Gastroesophageal sphincter (tissue), 4 donors: Measurements from ENCODE around the gene DIRAS1. TPM values are rescaled to one million over a fixed set of nuclear protein-coding genes. Genes with fewer than 3 reads are reported as not detected.
A peak's percentile ranks its signal among the peaks of the same experiment; 100 is the strongest.
"Not testable (repeated sequence)": the region's sequence is repeated elsewhere in the genome, so short reads cannot be mapped to it uniquely, and the experiment has no call there.

ENCODE experiments used
- ATAC-seq: fragments of 150-250 bp; one replicate; pipeline ENCODE4 v1.9.1; 2016; ENCODE audit warnings: mild to moderate bottlenecking, moderate library complexity
- H3K27ac ChIP-seq, 4 donors: fragments of 200-600 bp; sonication (generic) in 3 of 4; 1 replicate in 3 of 4; 2 replicates in 1 of 4; pipeline ENCODE4 v1.5.1; 2016 to 2019
- H3K27me3 ChIP-seq: fragments of 200-600 bp; sonication (generic); one replicate; pipeline ENCODE4 v1.5.1; 2019
- H3K36me3 ChIP-seq, 2 donors: fragments of 200-600 bp; sonication (generic); one replicate each; pipeline ENCODE4 v1.5.1; 2019; ENCODE audit warnings: control low read depth in 1 of 2
- H3K4me1 ChIP-seq, 3 donors: fragments of 200-600 bp; sonication (generic); 1 replicate in 2 of 3; 2 replicates in 1 of 3; pipeline ENCODE4 v1.5.1; 2016 to 2019; ENCODE audit warnings: control low read depth in 2 of 3
- H3K4me3 ChIP-seq, 2 donors: fragments of 200-600 bp; sonication (generic); one replicate each; pipeline ENCODE4 v1.5.1; 2019; ENCODE audit warnings: mild to moderate bottlenecking in 1 of 2, moderate library complexity in 1 of 2
- H3K9me3 ChIP-seq, 3 donors: fragments of 200-600 bp; sonication (generic); one replicate each; pipeline ENCODE4 v1.5.1; 2017 to 2019; ENCODE audit warnings: control low read depth in 2 of 3
- EP300 ChIP-seq: sonication (generic); formaldehyde crosslinking; IDR thresholded peaks from one replicate; pipeline ENCODE4 v1.6.1; 2017; ENCODE audit warnings: antibody characterized with exemption, mild to moderate bottlenecking
- POLR2A ChIP-seq, 2 donors: fragments of 450-650 bp; IDR thresholded peaks; one replicate each; pipeline ENCODE4 v1.6.1; 2017; ENCODE audit warnings: antibody characterized with exemption in 2 of 2, mild to moderate bottlenecking in 2 of 2, moderate library complexity in 1 of 2
- POLR2AphosphoS5 ChIP-seq: sonication (generic); formaldehyde crosslinking; IDR thresholded peaks from one replicate; pipeline ENCODE4 v1.6.1; 2017; ENCODE audit warnings: antibody characterized with exemption
- whole genome bisulfite sequencing, 2 donors: methylation state at CpG; one replicate each; pipeline ENCODE4 v1.1.5; 2018; ENCODE audit warnings: low coverage in 1 of 2; 5-methylcytosine and 5-hydroxymethylcytosine counted together
- total RNA-seq, 4 donors: library from RNA; depleted of rRNA; stranded (reverse); fragments of >200 nt; gene quantifications; one replicate each; pipeline ENCODE4 v1.1.0, GENCODE V29; 2016
- TF ChIP-seq, protein P1 (sequence below), 4 experiments: fragments of 200-600 bp in 2 of 4; fragments of 450-650 bp in 2 of 4; sonication (generic) in 1 of 4; IDR thresholded peaks; one replicate each; pipeline ENCODE4 v1.5.1; 2017 to 2019; ENCODE audit warnings: antibody characterized with exemption in 4 of 4, mild to moderate bottlenecking in 2 of 4, moderate library complexity in 2 of 4

The DIRAS1 gene
- total RNA-seq, 4 donors from 2014 or later: 4.7 to 25.8 (median 11.7) TPM

- H3K27ac ChIP-seq: peak overlapping the region in 1 of 4 donors; percentile 56
Measured at GRCh38 chr19:2685204-2685704, 35.9 kb downstream of the DIRAS1 start.

GRCh38 chr19:2683430-2684003 is 37.7 kb downstream of the DIRAS1 start:
- no peak overlapping the region for H3K27ac ChIP-seq
- no peak overlapping the region for H3K4me3 ChIP-seq
- TF ChIP-seq POLR2AphosphoS5 (no peak), EP300 (no peak), POLR2A (IDR thresholded peaks at IDR 0.05) (no peak)
- TF ChIP-seq, protein P1, sequence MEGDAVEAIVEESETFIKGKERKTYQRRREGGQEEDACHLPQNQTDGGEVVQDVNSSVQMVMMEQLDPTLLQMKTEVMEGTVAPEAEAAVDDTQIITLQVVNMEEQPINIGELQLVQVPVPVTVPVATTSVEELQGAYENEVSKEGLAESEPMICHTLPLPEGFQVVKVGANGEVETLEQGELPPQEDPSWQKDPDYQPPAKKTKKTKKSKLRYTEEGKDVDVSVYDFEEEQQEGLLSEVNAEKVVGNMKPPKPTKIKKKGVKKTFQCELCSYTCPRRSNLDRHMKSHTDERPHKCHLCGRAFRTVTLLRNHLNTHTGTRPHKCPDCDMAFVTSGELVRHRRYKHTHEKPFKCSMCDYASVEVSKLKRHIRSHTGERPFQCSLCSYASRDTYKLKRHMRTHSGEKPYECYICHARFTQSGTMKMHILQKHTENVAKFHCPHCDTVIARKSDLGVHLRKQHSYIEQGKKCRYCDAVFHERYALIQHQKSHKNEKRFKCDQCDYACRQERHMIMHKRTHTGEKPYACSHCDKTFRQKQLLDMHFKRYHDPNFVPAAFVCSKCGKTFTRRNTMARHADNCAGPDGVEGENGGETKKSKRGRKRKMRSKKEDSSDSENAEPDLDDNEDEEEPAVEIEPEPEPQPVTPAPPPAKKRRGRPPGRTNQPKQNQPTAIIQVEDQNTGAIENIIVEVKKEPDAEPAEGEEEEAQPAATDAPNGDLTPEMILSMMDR (IDR thresholded peaks at IDR 0.05): no peak
- no peaks in the 10 kb centered on the region for H3K4me1 ChIP-seq
- no peaks in the 10 kb centered on the region for H3K27me3 ChIP-seq
- peaks cover 0 to 10% of the 10 kb centered on the region in 2 donors for H3K36me3 ChIP-seq
- 80 to 92% methylated on average over 7 to 16 of the region's 20 CpGs for WGBS, 2 donors
- no peaks in the 10 kb centered on the region for H3K9me3 ChIP-seq
- no peak for ATAC-seq

More at GRCh38 chr19:2685204-2685704, 35.9 kb downstream of the DIRAS1 start:
- Histone ChIP-seq H3K36me3 (peaks cover 0 to 10% of the 10 kb centered on the region in 2 donors), H3K9me3 (no peaks in the 10 kb centered on the region), H3K4me1 (no peaks in the 10 kb centered on the region), H3K4me3 (peak overlapping the region in 1 of 2 donors; percentile 18), H3K27me3 (no peaks in the 10 kb centered on the region)
- WGBS, 2 donors: 89 to 93% methylated on average over 4 to 5 of the region's 6 CpGs
- no peak for ATAC-seq
- TF ChIP-seq POLR2A (IDR thresholded peaks at IDR 0.05): no peak
- TF ChIP-seq, protein P1 (IDR thresholded peaks at IDR 0.05): no peak
- TF ChIP-seq POLR2AphosphoS5: no peak
- no peak for TF ChIP-seq EP300

DNA sequence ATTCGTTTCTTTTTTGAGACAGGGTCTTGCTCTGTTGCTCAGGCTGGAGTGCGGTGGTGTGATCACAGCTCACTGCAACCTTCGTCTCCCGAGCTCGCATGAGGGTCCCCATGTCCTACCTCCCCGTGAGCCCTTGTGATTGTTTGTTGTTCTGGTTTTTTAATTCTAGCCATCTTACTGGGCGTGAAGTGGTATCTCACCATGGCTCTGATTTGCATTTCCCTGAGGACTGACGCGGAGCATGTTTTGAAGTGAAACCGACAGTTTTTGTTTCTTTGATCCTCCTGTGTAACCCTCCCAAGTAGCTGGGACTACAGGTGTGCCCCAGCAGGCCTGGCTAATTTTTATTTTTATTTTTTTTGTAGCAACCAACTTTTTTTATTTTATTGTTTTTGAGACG is 40.4 kb downstream of the DIRAS1 start:
- no peaks in the 10 kb centered on the region for H3K27me3 ChIP-seq
- TF ChIP-seq EP300 (no peak), POLR2A (IDR thresholded peaks at IDR 0.05) (no peak), POLR2AphosphoS5 (no peak)
- TF ChIP-seq, protein P1 (IDR thresholded peaks at IDR 0.05): no peak
- peaks cover 0 to 10% of the 10 kb centered on the region in 2 donors for H3K36me3 ChIP-seq
- no peak overlapping the region for H3K27ac ChIP-seq
- H3K9me3 ChIP-seq: no peaks in the 10 kb centered on the region
- WGBS, 2 donors: 81 to 96% methylated on average over 8 to 10 of the region's 11 CpGs
- H3K4me1 ChIP-seq: peaks cover 0 to 19% (median 0%) of the 10 kb centered on the region in 3 donors
- no peak for ATAC-seq
- H3K4me3 ChIP-seq: no peak overlapping the region

DNA sequence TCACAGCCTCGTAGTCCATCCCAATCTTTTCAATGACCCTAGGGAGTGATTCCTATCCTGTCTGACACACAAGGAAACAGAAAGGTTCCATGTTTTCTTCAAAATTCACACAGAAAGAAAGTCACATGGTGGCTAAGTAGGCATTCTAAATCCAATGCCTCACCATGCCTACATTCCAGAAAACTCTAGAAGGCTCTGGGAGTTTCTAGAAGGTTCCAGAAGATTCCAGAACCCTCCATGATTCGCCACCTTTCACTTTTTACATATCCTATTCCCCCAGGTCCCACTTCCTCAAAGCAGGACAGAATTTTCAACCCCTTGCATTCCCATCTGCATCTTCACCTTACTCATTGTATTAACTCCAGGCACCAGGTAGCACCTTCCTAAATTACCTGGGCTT is 41.7 kb downstream of the DIRAS1 start:
- TF ChIP-seq, protein P1 (IDR thresholded peaks at IDR 0.05): no peak
- TF ChIP-seq EP300 (no peak), POLR2A (IDR thresholded peaks at IDR 0.05) (no peak), POLR2AphosphoS5 (no peak)
- Histone ChIP-seq H3K4me3 (no peak overlapping the region), H3K36me3 (peaks cover 0 to 10% of the 10 kb centered on the region in 2 donors), H3K4me1 (peaks cover 0 to 33% (median 0%) of the 10 kb centered on the region in 3 donors), H3K27ac (no peak overlapping the region), H3K9me3 (no peaks in the 10 kb centered on the region), H3K27me3 (no peaks in the 10 kb centered on the region)
- no peak for ATAC-seq
- 94 to 100% methylated on average over 2 of the region's 2 CpGs for WGBS, 2 donors

GRCh38 chr19:2678948-2679347 is 42.2 kb downstream of the DIRAS1 start:
- H3K4me1 ChIP-seq: peaks cover 0 to 35% (median 0%) of the 10 kb centered on the region in 3 donors
- H3K27ac ChIP-seq, H3K9me3 ChIP-seq, H3K4me3 ChIP-seq, H3K27me3 ChIP-seq, ATAC-seq: not testable (repeated sequence)
- peaks cover 0 to 10% of the 10 kb centered on the region in 2 donors for H3K36me3 ChIP-seq
- 94 to 100% methylated on average over 3 to 4 of the region's 5 CpGs for WGBS, 2 donors
